Measurements from ENCODE around the gene GMEB2.
A peak's percentile ranks its signal among the peaks of the same experiment; 100 is the strongest.

Gene GMEB2

DNA sequence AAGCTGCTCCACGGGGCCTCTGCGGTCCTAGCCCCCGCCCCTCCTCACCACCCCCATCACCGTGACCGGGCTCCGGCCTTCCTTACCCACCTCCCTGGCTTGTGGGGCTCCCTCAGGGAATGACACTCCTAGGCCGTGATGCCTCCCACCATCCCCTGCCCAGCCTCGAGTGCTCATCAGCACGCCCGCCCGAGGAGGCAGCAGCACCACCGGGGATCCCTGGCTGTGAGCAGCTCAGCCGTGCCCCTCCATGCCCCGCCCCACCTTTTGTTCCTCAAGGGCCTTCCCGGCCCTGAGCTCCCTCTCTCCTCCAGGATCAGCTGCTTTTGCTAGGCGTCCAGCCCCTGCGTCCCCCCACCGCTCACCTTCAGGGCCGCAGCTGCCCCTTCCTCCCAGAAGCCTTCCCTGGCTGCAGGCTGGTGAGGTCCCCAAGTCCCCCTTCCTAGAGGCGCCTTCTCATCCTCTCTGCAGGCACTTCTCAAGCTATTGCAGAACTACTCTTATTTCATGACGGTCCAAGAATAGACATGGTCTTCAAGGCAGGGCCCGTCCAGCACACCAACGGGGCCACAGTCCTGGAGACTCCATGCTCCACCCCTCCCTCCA, 69.9 kb downstream of the GMEB2 start:
- DNase-seq, result no peak

DNA sequence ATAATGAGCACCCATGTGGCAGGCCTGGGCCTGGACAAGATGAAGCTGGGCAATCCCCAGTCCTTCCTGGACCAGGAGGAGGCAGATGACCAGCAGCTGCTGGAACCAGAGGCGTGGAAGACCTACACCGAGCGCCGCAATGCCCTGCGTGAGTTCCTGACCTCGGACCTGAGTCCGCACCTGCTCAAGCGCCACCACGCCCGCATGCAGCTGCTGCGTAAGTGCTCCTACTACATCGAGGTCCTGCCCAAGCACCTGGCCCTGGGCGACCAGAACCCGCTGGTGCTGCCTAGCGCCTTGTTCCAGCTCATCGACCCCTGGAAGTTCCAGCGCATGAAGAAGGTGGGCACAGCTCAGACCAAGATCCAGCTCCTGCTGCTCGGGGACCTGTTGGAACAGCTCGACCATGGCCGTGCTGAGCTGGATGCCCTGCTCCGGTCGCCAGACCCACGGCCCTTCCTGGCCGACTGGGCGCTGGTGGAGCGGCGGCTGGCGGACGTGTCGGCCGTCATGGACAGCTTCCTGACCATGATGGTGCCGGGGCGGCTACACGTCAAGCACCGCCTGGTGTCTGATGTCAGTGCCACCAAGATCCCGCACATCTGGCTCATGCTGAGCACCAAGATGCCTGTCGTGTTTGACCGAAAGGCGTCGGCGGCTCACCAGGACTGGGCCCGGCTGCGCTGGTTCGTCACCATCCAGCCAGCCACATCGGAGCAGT, 71.1 kb downstream of the GMEB2 start:
- DNase-seq, result no peak

DNA sequence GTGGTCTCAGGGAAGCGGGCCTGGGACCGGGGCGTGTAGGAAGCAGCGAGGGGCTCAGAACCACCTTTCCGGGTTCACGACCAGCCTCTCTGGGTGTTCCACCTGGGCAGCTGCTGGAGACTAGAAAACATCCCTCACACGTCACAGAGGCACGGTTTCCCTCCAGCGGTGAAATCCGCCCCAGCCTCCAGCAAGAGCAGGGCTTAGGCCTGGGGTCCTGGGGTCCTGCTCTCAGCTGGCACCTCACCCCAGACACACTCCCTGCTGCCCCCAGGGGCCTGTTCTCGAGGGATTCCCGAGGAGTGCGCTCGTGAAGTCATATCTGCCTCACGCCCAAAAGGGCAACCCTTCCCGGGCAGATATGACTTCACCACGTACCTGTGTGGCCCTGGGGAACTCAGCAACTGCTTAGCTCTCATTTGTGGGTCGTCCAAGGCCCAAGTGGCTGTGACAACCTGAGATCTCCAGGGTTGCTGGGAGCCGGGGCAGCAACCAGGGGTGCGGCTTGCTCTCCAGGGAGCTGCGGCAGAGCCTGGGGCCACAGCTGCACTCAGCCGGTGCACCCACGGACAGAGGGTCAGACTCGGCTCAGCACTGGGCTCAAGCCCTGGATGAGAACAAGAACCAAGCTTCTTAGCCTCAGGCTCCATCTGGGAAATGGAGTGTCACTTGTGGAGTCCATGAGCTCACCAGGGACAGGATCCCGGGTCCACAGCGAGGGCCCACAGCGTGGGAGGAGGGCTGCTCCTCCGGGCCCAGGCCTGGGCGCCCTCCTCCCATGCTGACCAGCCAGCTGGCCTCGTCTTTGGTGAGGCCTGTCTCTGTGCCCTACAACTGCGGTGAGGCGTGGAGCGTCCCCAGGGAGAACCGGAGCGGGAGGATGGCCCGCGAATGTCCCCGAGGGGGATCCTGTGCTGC, 72.3 kb downstream of the GMEB2 start:
- peak in 1 of 4 experiments; percentile 29 for DNase-seq

DNA sequence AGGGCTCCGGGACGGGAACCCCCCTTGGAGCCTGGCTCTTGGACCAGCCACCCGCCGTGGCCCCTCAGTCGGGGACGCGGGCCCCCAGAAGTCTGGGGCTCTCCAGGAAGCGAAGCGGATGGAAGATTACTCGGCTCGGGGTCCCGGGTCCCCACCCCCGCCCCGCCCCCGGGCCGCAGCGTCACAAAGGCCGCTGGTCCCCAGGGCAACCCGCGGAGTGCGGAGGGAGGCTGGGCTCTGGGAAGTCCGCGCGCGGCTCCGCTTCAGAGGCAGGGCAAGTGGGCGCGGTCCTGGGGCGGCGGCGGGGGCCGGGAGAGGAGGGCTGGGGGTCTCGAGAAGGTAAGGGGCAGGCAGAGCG, 73.0 kb downstream of the GMEB2 start, which contains the start of gene FNDC11:
FNDC11 (plus strand) TSS at position 227 of the 358 bp plus-strand sequence. CDS start 1,505 bp downstream, outside the sequence.
- DNase-seq, result peak in 1 of 4 experiments; percentile 54

DNA sequence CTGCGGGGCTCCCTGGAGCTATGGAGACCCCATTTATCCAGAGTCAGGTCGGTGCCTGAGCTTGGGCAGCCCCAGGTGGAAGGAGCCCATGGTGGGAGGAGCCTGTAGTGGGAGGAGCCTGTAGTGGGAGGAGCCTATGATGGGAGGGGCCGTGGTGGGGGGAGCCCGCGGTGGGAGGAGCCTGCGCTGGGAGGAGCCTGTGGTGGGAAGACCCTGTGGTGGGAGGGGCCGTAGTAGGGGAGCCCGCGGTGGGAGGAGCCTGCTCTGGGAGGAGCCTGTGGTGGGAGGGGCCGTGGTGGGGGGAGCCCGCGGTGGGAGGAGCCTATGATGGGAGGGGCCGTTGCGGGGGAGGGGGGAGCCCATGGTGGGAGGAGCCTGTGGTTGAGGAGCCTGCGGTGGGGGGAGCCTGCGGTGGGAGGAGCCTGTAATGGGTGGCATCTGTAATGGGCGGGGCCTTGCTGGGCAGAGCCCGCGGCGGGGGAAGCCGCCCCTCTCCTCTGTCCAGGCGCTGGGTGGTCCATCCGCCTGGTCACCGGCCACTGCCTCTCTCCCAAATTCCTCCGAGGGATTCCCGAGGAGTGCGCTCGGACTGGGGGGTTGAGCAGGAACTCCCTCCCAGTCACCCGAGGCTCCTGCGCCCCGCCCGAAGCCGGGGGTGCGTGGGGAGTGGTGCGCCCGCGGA, 73.5 kb downstream of the GMEB2 start:
- peak; percentile 79 to 91 (median 90) for DNase-seq

DNA sequence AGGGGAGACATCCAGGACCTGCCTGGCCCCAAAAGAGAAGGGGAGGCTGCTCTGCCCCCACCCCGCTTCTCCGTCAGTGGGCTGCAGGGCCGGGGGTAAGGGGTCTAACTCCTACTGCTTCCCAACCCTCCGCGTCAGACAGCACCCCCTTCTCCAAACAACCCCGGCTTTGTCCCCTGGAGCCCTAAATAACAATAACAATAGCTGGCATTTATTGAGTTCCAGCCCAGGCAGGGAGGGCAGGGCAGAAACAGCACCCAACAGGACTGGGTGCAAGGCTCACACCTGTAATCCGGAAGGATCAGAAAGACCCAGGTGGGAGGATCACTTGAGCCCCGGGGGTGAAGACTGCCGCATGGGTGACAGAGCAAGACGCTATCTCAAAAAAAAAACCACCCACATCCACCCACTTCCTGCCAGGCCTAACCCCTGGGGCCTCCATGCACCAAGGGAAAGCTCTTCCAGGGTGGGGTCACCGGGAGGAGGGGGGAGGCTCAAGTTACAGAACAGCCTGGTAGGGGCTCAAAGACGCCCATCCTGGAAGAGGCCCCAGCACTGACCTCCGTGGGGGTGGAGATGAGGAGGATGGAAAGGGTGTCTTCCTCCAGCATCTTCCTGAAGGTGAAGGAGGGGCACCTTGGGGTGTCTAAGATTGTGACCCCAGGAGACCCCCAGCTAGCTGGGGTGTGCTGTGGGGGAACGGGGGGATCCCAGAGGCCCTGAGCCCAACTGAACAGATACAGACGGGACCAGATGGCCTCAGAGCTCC, 74.2 kb downstream of the GMEB2 start:
- peak in 1 of 4 experiments; percentile 40 for DNase-seq

DNA sequence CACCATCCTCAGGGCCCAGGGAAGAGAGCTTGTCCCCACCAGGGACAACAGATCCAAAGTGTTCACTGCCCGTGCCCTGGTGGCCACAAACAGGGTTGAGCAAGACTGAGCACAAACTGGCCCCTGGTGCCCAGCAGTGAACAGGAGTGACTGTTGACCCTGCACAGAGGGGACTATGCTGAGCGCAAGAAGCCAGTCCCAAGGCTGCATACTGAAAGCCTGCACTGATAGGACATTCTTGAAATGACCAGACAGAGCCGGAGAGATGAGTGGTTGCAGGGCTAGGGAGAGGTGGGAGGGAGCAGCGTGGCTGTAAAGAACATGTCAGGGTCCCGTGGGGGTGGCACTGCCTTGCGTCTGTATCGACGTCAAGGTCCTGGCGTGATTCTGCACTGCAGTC, 75.8 kb downstream of the GMEB2 start:
- no peak for DNase-seq

DNA sequence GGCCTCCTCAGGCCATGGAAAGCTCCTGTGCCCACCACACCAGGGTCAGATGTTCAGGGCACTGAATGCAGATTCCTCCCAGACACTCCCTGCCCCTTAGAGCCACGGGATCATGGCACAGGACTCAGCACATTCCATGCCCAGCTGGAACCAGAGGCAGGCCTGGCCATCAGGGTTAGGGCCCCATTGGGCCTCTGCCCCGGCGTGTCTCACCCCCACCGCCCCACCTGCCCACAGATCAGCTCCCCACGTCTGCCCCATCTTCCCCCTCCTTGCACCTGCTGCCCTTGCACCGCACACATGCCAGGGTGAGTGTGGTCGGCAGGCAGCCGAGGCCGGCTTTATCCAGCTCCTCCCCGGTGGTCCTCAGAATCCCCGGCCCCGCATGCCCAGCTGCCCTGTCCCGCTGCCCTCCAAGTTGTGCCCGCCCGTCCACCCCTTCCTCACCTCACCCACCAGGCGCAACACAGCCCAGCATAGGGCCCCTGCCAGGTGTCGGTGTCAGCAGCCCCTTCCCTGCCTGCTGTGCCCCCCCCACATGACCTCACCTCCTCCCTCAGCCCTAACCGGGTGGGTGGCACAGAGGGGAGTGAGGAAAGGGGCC, 77.1 kb downstream of the GMEB2 start:
- no peak for DNase-seq

DNA sequence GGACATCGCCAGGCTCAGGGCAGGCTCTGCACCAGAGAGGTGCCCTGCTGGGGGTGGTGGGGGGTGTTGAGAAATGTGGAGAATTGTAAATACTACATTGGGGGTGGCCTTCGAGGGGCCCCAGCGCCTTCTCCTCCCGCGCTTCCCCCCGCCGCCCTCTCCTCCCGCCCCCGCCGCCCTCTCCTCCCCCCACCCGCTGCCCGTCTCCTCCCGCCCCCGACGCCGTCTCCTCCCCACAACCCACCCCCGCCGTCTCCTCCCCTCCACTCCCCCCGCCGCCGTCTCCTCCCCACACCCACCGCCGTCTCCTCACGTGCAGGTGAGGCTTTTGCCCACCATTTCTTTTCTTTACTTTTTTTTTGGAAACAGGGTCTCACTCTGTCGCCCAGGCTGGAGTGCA, 77.9 kb downstream of the GMEB2 start:
- DNase-seq, result no peak

DNA sequence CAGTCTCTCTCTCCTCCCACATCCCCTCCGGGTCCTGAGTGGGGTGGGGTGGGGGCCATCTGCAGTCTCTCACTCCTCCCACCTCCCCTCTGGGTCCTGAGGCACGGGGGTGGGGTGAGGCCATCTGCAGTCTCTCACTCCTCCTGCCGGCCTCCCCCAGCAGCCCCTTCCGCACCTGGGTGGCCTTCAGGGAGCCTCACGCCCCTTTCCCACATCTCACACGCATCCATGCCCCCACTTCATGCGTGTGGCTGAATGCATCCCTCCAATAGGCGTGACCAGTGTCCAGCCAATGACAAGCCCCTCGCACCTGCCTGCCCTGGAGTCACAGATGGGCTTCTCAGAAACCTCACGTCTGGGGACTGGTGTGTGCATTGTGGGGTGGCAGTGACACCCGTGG, 78.4 kb downstream of the GMEB2 start:
- no peak for DNase-seq

DNA sequence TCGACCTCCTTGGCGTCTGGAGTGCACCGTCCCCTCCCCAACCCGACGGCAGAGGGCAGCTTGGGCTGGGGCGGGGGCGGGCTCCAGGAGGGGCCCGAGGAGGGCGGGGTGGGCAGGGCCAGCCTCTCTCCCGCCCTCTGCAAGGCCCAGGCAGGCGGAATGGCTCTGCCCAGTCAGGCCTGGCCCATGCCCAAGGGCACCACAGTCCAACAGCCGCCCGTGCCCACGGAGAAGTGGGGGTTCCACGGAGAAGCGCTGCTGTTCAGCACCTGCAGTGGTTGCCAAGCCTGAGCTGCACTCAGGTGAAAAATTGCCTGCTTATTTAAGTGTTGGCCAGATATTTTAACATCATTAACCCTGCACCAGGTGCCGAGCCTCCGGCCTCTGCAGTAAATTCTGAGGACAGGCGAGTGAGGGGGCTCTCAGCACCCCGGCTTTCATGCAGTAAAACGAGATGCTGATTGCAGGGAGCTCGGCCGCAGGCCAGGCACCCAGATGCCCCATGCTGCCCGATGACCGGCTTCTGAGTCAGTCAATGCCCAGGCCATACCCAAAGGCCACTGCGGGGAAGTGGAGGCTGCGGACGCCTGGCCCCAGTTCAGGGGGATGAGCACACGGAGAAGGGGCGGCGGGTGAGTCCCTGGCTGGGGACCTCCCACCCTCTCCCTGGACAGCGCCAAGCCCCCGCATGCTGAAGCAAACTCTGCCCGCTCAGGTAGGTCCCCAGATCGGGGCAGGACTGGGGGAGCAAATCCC, 79.0 kb downstream of the GMEB2 start, which contains the start of gene SRMS:
SRMS (minus strand) TSS at position 25 of the 756 bp plus-strand sequence. CDS start 286 bp downstream, outside the sequence.
- no peak for DNase-seq

DNA sequence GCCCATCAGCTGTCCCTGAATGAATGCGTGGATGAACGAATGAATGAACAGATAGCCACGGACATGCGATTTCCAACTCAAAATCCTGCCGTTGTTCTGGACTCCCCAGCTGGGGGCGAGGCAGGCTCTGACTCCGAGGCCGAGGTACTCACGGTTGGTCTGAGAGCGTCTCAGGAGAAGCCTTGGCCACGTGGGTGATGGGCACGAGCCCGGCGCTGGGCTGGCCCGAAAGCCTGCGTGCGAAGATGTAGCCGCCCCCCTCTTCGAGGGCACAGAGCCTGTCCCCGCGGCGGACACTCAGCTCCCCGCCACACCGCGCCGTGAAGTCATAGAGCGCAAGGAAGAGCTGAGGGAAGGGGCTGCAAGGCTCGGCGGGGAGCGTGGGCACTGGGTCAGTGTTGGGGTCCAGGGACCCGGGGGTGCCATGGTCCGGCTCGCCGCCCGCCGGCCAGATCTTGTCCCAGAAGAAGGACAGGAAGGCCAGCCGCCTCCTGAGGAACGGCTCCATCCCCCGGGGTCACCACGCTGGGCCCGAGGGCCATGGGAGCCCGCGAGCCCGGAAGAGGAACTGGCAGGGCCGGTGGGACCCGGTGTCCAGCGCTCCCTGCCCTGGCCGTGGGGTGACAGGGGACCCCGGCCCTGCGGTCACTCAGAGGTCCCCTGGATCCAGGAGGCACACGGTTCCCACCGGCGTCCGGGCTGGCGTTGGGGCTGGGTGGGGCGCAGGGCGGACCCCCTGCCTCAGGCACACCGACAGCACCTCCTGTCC, 79.8 kb downstream of the GMEB2 start:
- DNase-seq, result no peak

DNA sequence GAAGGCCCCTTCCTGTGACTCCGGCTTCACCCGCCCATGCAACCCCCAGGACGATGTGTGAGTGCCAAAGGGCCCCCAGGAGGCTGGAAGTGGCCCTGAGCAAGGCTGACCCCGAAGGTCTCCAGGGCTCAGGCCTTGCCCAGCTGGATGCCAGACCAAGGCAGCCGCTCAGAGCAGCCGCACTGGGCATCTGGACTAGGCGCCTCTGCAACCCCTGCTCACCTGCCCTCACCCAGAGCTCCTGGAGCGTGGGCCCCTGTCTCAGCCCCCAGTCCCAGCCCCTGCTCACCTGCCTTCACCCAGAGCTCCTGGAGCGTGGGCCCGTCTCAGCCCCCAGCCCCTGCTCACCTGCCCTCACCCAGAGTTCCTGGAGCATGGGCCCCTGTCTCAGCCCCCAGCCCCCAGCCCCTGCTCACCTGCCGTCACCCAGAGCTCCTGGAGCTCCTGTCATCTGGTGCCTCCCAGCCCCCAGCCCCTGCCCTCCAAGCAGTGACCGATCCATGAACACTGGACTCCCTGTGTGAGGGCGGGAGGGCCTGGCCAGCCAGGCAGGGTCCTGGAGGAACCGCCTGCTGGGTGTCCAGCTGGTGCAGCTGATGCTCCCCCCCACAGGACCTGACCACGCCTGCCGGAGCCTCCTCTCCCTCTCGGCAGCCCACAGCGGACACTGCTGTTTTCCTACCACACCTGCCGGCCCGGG, 80.5 kb downstream of the GMEB2 start:
- no peak for DNase-seq

DNA sequence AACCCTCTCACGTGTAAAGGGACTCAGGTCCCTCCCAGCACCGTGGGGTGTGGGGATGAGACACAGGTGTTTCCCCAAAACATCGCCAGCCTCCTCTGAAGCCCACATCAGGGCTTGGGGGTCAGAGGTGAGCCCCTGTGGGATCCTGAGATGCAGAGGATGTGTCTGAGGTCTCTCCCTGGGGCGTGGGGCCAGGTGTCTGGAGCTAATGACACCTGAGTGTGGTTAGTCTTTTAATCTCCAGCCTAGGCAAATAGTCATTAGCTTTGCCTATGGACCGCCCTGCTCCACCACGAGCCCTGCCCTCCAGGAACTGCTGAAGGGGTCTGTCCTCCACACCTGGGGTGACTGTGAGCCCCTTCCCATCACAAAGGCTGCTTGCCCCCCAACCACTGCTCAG, 81.1 kb downstream of the GMEB2 start:
- no peak for DNase-seq

DNA sequence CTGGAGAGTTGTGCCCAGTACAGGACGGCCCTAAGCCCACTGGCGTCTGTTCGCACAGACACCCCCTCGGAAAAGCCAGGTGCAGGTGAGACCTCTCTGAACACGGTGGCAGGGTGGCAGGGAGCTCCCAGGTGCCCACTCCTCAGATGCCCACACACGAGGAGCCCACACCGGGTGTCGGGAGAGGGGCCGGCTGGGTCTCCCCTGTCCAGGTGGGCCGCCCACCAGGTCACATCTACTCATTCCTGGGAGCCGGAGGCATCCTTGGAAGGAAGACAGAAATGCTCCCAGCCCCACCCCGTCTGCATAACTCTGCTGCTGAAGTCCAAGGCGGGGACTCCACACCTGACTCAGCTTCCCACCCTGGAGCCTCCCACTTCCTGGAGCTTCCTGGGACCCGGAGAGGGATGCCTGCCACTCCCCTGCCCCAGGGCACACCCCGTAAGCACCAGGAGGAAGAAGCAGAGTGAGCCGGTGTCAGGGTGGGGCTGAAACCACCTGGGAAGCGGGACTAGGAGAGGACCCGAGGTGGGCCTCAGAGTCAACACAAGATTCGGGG, 81.9 kb downstream of the GMEB2 start:
- no peak for DNase-seq

DNA sequence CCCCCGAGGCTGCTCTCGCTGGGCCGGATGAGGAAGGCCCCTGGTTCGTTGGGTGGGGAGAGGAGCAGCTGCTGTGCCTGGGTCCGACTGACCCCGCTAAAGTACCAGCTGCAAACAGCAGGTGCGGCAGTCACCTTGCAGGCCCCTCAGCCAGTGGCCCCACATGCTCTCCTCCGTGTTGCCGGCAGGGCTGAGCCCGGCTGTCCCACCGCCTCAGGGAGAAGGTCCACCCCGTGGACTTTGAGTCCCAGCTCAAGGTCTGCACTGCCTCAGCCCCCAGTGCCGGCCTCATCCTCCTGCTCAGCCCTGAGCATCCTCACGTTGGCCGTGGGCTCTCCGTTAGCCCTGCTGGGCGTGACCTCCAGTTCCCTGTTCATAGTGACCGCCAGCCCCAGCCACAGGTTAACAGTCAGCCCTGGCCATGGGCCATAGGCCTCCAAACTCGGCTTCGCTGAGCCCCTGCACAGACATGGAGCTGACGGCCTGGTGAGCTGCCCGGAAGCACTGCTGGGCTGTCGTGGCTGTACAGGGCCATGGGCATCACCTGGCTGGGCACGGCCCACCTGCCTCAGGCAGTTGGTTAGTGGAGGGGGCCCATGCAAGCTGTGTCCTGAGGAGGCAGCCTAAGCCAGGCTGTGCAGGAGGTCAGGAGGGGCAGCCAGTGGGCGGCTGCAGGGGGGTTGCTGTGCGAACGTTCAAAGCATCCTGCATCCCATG, 82.5 kb downstream of the GMEB2 start:
- DNase-seq, result no peak

DNA sequence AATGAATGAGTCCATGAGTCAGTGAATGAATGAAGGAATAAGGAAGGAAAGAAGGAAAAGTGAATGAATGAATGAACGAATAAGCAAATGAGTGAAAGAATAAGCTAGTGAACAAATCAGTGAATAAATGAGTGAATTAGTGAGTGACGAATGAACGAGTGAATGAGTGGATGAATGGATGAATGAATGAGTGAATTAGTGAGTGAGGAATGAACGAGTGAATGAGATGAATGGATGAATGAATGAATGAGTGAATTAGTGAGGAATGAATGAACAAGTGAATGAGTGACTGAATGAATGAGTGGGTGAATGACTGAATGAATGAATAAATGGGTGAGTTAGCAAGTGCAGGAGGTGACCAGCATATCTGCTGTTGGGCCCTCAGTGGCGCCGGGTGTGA, 83.2 kb downstream of the GMEB2 start:
- no peak for DNase-seq

DNA sequence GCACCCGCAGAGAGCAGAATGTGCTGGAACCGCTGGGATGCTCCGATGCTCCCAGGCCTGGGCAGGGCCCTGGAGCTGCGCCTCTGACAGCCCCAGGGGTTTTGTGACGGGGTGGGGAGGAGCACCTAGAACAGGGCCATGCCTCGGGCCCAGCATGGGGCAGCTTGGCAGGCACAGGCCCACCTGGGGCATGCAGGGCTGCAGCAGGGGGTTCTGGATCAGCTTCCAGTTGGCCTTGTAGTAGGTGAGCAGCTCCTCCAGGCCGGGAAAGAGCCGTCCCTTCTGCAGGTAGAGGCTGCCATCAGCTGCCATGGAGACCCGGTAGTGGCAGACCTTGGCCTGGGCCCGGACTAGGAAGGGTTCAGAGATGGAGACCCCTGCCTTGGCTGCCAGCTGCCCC, 83.8 kb downstream of the GMEB2 start:
- DNase-seq, result no peak
